ENCODE measurements around the gene SLC24A3.

The SLC24A3 gene

GRCh38 chr20:19318610-19319009 lies 106.2 kb downstream of the SLC24A3 start:
- H3K14ac ChIP-seq (ENCODE audit: low read length): no peak overlapping the region
- H2BK5ac ChIP-seq (ENCODE audit: low read depth, low read length, poor library complexity): no peak overlapping the region
- H3K79me1 ChIP-seq (ENCODE audit: low read length): no peaks in the 10 kb centered on the region
- H2BK120ac ChIP-seq (ENCODE audit: insufficient read depth, low read length, poor library complexity): no peak overlapping the region
- H4K91ac ChIP-seq (ENCODE audit: low read depth, low read length): no peak overlapping the region
- H3K18ac ChIP-seq (ENCODE audit: low read length): no peak overlapping the region
- peaks cover 7 to 8% of the 10 kb centered on the region in 2 experiments for H3K4me1 ChIP-seq (ENCODE audit: control insufficient read depth in 1 of 2, insufficient read depth in 2 of 2, low read length in 2 of 2)
- no peaks in the 10 kb centered on the region for H3K9me3 ChIP-seq (ENCODE audit: insufficient read depth, low read depth, low read length)
- H2AFZ ChIP-seq (ENCODE audit: insufficient read depth, low read length, poor library complexity): no peak overlapping the region
- no peak for DNase-seq
- H3K4me3 ChIP-seq (ENCODE audit: low read depth, low read length): no peak overlapping the region
- no peak overlapping the region for H4K12ac ChIP-seq (ENCODE audit: low read depth, low read length)
- no peak overlapping the region for H2BK12ac ChIP-seq (ENCODE audit: low read length)
- no peak overlapping the region for H4K8ac ChIP-seq (ENCODE audit: low read depth, low read length)
- H3K4ac ChIP-seq (ENCODE audit: low read depth, low read length): no peak overlapping the region
- no peak overlapping the region for H3K4me2 ChIP-seq (ENCODE audit: low read length)
- H3K9ac ChIP-seq (ENCODE audit: low read length): no peak overlapping the region
- H3K36me3 ChIP-seq (ENCODE audit: control insufficient read depth in 1 of 2, insufficient read depth in 2 of 2, low read length in 2 of 2): no peaks in the 10 kb centered on the region
- WGBS (ENCODE audit: extremely low coverage, insufficient coverage, insufficient read length): no CpG with 5 or more reads among the region's 4 CpGs
- no peaks in the 10 kb centered on the region for H3K27me3 ChIP-seq (ENCODE audit: insufficient read depth, low read length)
- H3K79me2 ChIP-seq (ENCODE audit: control insufficient read depth, insufficient read depth, low read length, poor library complexity): no peaks in the 10 kb centered on the region
- H2AK5ac ChIP-seq (ENCODE audit: low read length): no peak overlapping the region
- no peak overlapping the region for H3K23ac ChIP-seq (ENCODE audit: low read length)
- no peak overlapping the region for H3K27ac ChIP-seq (ENCODE audit: low read depth, low read length)

GRCh38 chr20:19320005-19320404 lies 107.6 kb downstream of the SLC24A3 start:
- Histone ChIP-seq H3K23ac (ENCODE audit: low read length) (no peak overlapping the region), H4K91ac (ENCODE audit: low read depth, low read length) (no peak overlapping the region), H3K4ac (ENCODE audit: low read depth, low read length) (no peak overlapping the region), H3K4me3 (ENCODE audit: low read depth, low read length) (no peak overlapping the region), H3K9ac (ENCODE audit: low read length) (no peak overlapping the region), H3K27me3 (ENCODE audit: insufficient read depth, low read length) (no peaks in the 10 kb centered on the region), H4K8ac (ENCODE audit: low read depth, low read length) (no peak overlapping the region), H3K79me2 (ENCODE audit: control insufficient read depth, insufficient read depth, low read length, poor library complexity) (no peaks in the 10 kb centered on the region), H2AK5ac (ENCODE audit: low read length) (no peak overlapping the region), H3K36me3 (ENCODE audit: control insufficient read depth in 1 of 2, insufficient read depth in 2 of 2, low read length in 2 of 2) (no peaks in the 10 kb centered on the region), H3K18ac (ENCODE audit: low read length) (no peak overlapping the region), H3K4me1 (ENCODE audit: control insufficient read depth in 1 of 2, insufficient read depth in 2 of 2, low read length in 2 of 2) (peaks cover 4 to 7% of the 10 kb centered on the region in 2 experiments), H3K4me2 (ENCODE audit: low read length) (no peak overlapping the region), H2AFZ (ENCODE audit: insufficient read depth, low read length, poor library complexity) (no peak overlapping the region), H3K79me1 (ENCODE audit: low read length) (no peaks in the 10 kb centered on the region), H3K27ac (ENCODE audit: low read depth, low read length) (no peak overlapping the region), H4K12ac (ENCODE audit: low read depth, low read length) (no peak overlapping the region), H3K9me3 (ENCODE audit: insufficient read depth, low read depth, low read length) (no peaks in the 10 kb centered on the region), H2BK5ac (ENCODE audit: low read depth, low read length, poor library complexity) (no peak overlapping the region), H3K14ac (ENCODE audit: low read length) (no peak overlapping the region), H2BK12ac (ENCODE audit: low read length) (no peak overlapping the region), H2BK120ac (ENCODE audit: insufficient read depth, low read length, poor library complexity) (no peak overlapping the region)
- no CpG with 5 or more reads among the region's 8 CpGs for WGBS (ENCODE audit: extremely low coverage, insufficient coverage, insufficient read length)
- DNase-seq: no peak

GRCh38 chr20:19321176-19321575 lies 108.7 kb downstream of the SLC24A3 start:
- Histone ChIP-seq H3K9me3 (ENCODE audit: insufficient read depth, low read depth, low read length) (no peaks in the 10 kb centered on the region), H3K4me1 (ENCODE audit: control insufficient read depth in 1 of 2, insufficient read depth in 2 of 2, low read length in 2 of 2) (peaks cover 4 to 7% of the 10 kb centered on the region in 2 experiments), H3K79me1 (ENCODE audit: low read length) (no peaks in the 10 kb centered on the region), H3K27me3 (ENCODE audit: insufficient read depth, low read length) (no peaks in the 10 kb centered on the region), H3K36me3 (ENCODE audit: control insufficient read depth in 1 of 2, insufficient read depth in 2 of 2, low read length in 2 of 2) (no peaks in the 10 kb centered on the region), H2BK120ac (ENCODE audit: insufficient read depth, low read length, poor library complexity) (no peak overlapping the region), H3K4me2 (ENCODE audit: low read length) (no peak overlapping the region), H2AFZ (ENCODE audit: insufficient read depth, low read length, poor library complexity) (no peak overlapping the region), H4K8ac (ENCODE audit: low read depth, low read length) (no peak overlapping the region), H4K91ac (ENCODE audit: low read depth, low read length) (no peak overlapping the region), H3K4me3 (ENCODE audit: low read depth, low read length) (no peak overlapping the region), H2AK5ac (ENCODE audit: low read length) (no peak overlapping the region), H3K23ac (ENCODE audit: low read length) (no peak overlapping the region), H3K4ac (ENCODE audit: low read depth, low read length) (no peak overlapping the region), H3K79me2 (ENCODE audit: control insufficient read depth, insufficient read depth, low read length, poor library complexity) (no peaks in the 10 kb centered on the region), H3K18ac (ENCODE audit: low read length) (no peak overlapping the region), H3K14ac (ENCODE audit: low read length) (no peak overlapping the region), H2BK5ac (ENCODE audit: low read depth, low read length, poor library complexity) (no peak overlapping the region), H2BK12ac (ENCODE audit: low read length) (no peak overlapping the region), H3K27ac (ENCODE audit: low read depth, low read length) (no peak overlapping the region), H4K12ac (ENCODE audit: low read depth, low read length) (no peak overlapping the region), H3K9ac (ENCODE audit: low read length) (no peak overlapping the region)
- no CpG with 5 or more reads among the region's 5 CpGs for WGBS (ENCODE audit: extremely low coverage, insufficient coverage, insufficient read length)
- no peak for DNase-seq

- Histone ChIP-seq H3K9me3 (ENCODE audit: insufficient read depth, low read depth, low read length) (no peaks in the 10 kb centered on the region), H4K8ac (ENCODE audit: low read depth, low read length) (no peak overlapping the region), H2AFZ (ENCODE audit: insufficient read depth, low read length, poor library complexity) (no peak overlapping the region), H3K79me2 (ENCODE audit: control insufficient read depth, insufficient read depth, low read length, poor library complexity) (no peaks in the 10 kb centered on the region), H4K91ac (ENCODE audit: low read depth, low read length) (no peak overlapping the region), H4K12ac (ENCODE audit: low read depth, low read length) (no peak overlapping the region), H3K4me2 (ENCODE audit: low read length) (no peak overlapping the region), H3K9ac (ENCODE audit: low read length) (no peak overlapping the region), H2BK5ac (ENCODE audit: low read depth, low read length, poor library complexity) (no peak overlapping the region), H2BK12ac (ENCODE audit: low read length) (no peak overlapping the region), H3K18ac (ENCODE audit: low read length) (no peak overlapping the region), H3K27me3 (ENCODE audit: insufficient read depth, low read length) (peaks cover 2% of the 10 kb centered on the region), H2AK5ac (ENCODE audit: low read length) (no peak overlapping the region), H3K14ac (ENCODE audit: low read length) (no peak overlapping the region), H3K27ac (ENCODE audit: low read depth, low read length) (no peak overlapping the region), H3K4me3 (ENCODE audit: low read depth, low read length) (no peak overlapping the region), H2BK120ac (ENCODE audit: insufficient read depth, low read length, poor library complexity) (no peak overlapping the region), H3K36me3 (ENCODE audit: control insufficient read depth in 1 of 2, insufficient read depth in 2 of 2, low read length in 2 of 2) (no peaks in the 10 kb centered on the region), H3K23ac (ENCODE audit: low read length) (no peak overlapping the region), H3K4ac (ENCODE audit: low read depth, low read length) (no peak overlapping the region), H3K79me1 (ENCODE audit: low read length) (no peaks in the 10 kb centered on the region), H3K4me1 (ENCODE audit: control insufficient read depth in 1 of 2, insufficient read depth in 2 of 2, low read length in 2 of 2) (peaks cover 4 to 6% of the 10 kb centered on the region in 2 experiments)
- no peak for DNase-seq
- WGBS (ENCODE audit: extremely low coverage, insufficient coverage, insufficient read length): 100% methylated on average over 1 of the region's 12 CpGs
Observed at GRCh38 chr20:19322061-19322985, 109.9 kb downstream of the SLC24A3 start.
